ENCODE data around the gene MARCHF2.
"Not testable (repeated sequence)": the region's sequence is repeated elsewhere in the genome, so short reads cannot be mapped to it uniquely, and the experiment has no call there.

The MARCHF2 gene

DNA sequence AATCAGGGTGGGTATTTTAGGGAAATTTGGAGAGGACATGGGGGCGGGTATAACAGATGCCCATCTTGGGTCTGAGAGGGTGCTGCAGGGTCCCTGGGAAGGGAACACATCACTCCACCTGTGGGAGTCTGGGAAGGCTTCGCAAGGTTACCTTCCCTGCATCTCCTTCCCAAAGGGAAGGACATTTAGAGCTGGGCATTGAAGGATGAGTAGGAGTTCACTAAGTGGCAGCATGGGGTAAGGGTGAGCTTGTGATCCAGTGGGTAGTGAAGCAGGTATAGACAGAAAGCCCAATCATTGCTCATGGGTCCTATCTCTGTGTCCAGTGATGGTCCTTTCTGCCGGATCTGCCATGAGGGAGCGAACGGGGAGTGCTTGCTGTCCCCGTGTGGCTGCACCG lies 13.2 kb downstream of the MARCHF2 start:
- H3K27me3 ChIP-seq (replicated peaks; ENCODE audit: control insufficient read depth, insufficient read depth, low read length): no peaks in the 10 kb centered on the region
- H3K9ac ChIP-seq (ENCODE audit: low read length): no peak overlapping the region
- peaks cover 19% of the 10 kb centered on the region for H3K4me1 ChIP-seq (ENCODE audit: control insufficient read depth, insufficient read depth, low read length)
- H3K4me3 ChIP-seq (ENCODE audit: low read length): no peak overlapping the region
- H3K9me3 ChIP-seq (ENCODE audit: control insufficient read depth, low read length): no peaks in the 10 kb centered on the region
- DNase-seq (ENCODE audit: low read depth): no peak
- H3K36me3 ChIP-seq (ENCODE audit: control insufficient read depth, insufficient read depth, low read length, severe bottlenecking): peaks cover 4% of the 10 kb centered on the region

DNA sequence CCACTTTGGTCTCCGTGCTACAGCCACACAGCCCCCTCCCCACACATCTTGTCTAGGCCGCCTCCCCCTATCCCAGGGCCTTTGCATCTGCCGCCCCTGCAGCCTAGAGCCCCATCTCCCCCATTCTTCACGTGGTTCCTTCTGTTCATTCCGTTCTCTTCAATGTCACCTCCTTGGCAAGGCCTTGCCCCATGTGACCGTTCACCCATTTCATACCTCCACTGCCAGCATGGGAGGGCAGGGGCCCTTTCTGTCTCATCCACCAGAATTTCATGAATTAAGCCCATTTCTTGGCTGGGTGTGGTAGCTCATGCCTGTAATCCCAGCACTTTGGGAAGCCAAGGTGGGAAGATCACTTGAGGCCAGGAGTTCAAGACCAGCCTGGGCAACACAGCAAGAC lies 15.9 kb downstream of the MARCHF2 start:
- no peaks in the 10 kb centered on the region for H3K9me3 ChIP-seq (ENCODE audit: control insufficient read depth, low read length)
- H3K27me3 ChIP-seq (replicated peaks; ENCODE audit: control insufficient read depth, insufficient read depth, low read length): no peaks in the 10 kb centered on the region
- H3K4me1 ChIP-seq (ENCODE audit: control insufficient read depth, insufficient read depth, low read length): peaks cover 7% of the 10 kb centered on the region
- H3K36me3 ChIP-seq (ENCODE audit: control insufficient read depth, insufficient read depth, low read length, severe bottlenecking): peaks cover 4% of the 10 kb centered on the region
- DNase-seq (ENCODE audit: low read depth): no peak
- no peak overlapping the region for H3K4me3 ChIP-seq (ENCODE audit: low read length)
- no peak overlapping the region for H3K9ac ChIP-seq (ENCODE audit: low read length)

DNA sequence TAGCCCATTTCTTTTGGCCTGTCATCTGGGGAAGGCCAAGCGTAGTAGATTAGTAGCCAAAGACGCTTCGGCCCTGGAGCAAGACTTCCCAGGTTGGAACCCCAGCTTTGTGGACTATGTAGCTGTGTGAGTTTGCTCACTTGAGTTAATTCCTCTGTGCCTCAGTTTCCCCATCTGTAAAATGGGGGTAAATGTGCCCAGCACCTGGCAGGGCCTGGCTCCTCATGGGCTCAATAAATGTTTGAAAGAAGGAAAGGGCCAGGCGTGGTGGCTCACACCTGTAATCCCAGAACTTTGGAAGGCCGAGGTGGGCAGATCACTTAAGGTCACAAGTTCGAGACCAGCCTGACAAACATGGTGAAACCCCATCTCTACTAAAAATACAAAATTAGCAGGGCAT lies 16.7 kb downstream of the MARCHF2 start:
- peaks cover 4% of the 10 kb centered on the region for H3K36me3 ChIP-seq (ENCODE audit: control insufficient read depth, insufficient read depth, low read length, severe bottlenecking)
- no peak overlapping the region for H3K9ac ChIP-seq (ENCODE audit: low read length)

DNA sequence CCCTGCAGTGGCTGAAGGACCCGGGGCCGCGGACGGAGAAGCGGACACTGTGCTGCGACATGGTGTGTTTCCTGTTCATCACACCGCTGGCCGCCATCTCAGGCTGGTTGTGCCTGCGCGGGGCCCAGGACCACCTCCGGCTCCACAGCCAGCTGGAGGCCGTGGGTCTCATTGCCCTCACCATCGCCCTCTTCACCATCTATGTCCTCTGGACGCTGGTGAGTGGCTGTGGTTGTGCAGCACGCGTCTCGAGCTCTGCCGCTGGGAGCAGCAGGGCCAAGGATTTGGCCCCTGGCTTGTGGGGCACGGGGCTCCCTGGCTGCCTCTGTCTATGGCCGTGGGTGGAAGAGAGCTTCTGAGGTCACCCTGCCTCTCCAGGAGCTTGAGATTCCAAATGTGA lies 17.5 kb downstream of the MARCHF2 start:
- Histone ChIP-seq H3K36me3 (ENCODE audit: control insufficient read depth, insufficient read depth, low read length, severe bottlenecking) (peaks cover 4% of the 10 kb centered on the region), H3K9me3 (ENCODE audit: control insufficient read depth, low read length) (no peaks in the 10 kb centered on the region), H3K4me1 (ENCODE audit: control insufficient read depth, insufficient read depth, low read length) (peaks cover 5% of the 10 kb centered on the region), H3K9ac (ENCODE audit: low read length) (no peak overlapping the region), H3K27me3 (replicated peaks; ENCODE audit: control insufficient read depth, insufficient read depth, low read length) (no peaks in the 10 kb centered on the region), H3K4me3 (ENCODE audit: low read length) (no peak overlapping the region)
- no peak for DNase-seq (ENCODE audit: low read depth)

More for the DNA sequence above, 16.7 kb downstream of the MARCHF2 start:
- no peak for DNase-seq (ENCODE audit: low read depth)
- no peak overlapping the region for H3K4me3 ChIP-seq (ENCODE audit: low read length)
- no peaks in the 10 kb centered on the region for H3K27me3 ChIP-seq (replicated peaks; ENCODE audit: control insufficient read depth, insufficient read depth, low read length)
- peaks cover 6% of the 10 kb centered on the region for H3K4me1 ChIP-seq (ENCODE audit: control insufficient read depth, insufficient read depth, low read length)
- H3K9me3 ChIP-seq (ENCODE audit: control insufficient read depth, low read length): no peaks in the 10 kb centered on the region

DNA sequence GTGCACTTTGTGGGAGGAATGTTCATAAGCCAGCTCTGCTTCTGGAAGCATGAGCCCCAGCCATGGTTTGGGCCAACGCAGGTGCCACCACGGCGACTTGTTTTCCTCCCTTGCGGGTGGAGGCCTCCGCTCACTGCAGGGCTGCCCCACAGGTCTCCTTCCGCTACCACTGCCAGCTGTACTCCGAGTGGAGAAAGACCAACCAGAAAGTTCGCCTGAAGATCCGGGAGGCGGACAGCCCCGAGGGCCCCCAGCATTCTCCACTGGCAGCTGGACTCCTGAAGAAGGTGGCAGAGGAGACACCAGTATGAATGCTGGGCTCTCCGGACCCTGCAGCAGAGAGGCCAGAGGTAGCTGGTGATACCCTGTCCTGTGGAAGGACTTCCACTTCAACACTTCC lies 25.1 kb downstream of the MARCHF2 start:
- no peak overlapping the region for H3K9ac ChIP-seq (ENCODE audit: low read length)
- no peaks in the 10 kb centered on the region for H3K9me3 ChIP-seq (ENCODE audit: control insufficient read depth, low read length)
- H3K4me3 ChIP-seq (ENCODE audit: low read length): no peak overlapping the region
- H3K4me1 ChIP-seq (ENCODE audit: control insufficient read depth, insufficient read depth, low read length): peaks cover 5% of the 10 kb centered on the region
- H3K27me3 ChIP-seq (replicated peaks; ENCODE audit: control insufficient read depth, insufficient read depth, low read length): no peaks in the 10 kb centered on the region
- no peaks in the 10 kb centered on the region for H3K36me3 ChIP-seq (ENCODE audit: control insufficient read depth, insufficient read depth, low read length, severe bottlenecking)
- no peak for DNase-seq (ENCODE audit: low read depth)

DNA sequence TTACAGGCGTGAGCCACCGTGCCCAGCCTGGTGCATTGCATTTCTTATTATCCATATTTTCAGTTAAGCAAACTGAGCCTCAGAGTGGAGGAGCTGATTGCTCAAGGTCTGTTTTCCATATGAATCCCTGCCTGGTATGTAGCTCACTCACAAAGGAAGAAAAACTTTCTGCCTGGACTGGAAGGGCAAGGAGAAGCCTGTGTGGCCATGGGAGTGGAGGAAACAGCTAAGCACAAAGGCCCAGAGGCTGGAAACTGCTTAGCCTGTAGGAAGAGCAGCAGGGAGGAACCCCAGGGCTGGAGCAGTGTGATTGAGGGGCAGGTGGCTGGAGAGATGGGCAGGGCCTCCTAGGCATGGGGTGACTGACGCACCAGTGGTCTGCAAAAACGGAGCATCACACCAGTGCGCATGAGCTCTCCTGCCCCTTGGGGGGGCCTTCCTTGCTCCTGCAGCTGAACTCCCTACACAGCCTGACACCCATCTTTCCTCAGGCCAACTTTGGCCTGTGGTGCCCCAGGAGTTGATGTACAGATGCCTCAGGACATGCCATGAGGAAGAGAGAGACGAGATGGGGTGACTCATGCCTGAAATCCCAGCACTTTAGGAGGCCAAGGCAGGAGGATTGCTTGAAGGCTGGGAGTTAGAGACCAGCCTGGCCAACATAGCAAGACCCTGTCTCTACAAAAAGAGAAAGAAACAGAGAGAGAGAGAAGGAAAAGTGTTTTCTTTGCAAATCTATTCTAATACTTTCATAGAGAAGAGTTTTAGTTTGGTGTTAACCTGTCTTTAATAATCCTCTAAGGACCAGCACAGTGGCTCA lies 28.8 kb downstream of the MARCHF2 start:
- H3K27me3 ChIP-seq (replicated peaks; ENCODE audit: control insufficient read depth, insufficient read depth, low read length): no peaks in the 10 kb centered on the region
- H3K4me3 ChIP-seq (ENCODE audit: low read length): no peak overlapping the region
- no peaks in the 10 kb centered on the region for H3K9me3 ChIP-seq (ENCODE audit: control insufficient read depth, low read length)
- H3K9ac ChIP-seq (ENCODE audit: low read length): no peak overlapping the region
- H3K4me1 ChIP-seq (ENCODE audit: control insufficient read depth, insufficient read depth, low read length): peaks cover 14% of the 10 kb centered on the region
- H3K36me3 ChIP-seq (ENCODE audit: control insufficient read depth, insufficient read depth, low read length, severe bottlenecking): peaks cover 5% of the 10 kb centered on the region
- no peak for DNase-seq (ENCODE audit: low read depth)

DNA sequence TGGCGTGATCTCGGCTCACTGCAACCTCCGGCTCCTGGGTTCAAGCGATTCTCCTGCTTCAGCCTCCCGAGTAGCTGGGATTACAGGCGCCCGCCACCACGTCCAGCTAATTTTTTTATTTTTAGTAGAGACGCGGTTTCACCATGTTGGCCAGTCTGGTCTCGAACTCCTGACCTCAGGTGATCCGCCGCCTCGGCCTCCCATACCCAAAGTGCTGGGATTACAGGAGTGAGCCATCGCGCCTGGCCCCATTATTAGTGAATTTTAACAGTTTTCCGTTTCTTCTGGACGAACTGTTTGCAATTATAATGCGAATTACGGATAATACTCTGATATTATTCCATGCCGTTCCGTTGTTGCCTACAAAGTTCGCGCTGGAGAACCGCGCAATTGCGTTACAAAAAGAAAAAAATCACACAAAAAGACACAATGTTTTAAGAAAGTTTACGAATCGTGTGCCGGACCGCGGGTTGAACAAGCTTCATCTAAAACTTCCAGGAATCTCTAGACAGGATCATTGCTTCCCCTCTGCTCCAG lies 31.1 kb downstream of the MARCHF2 start:
- not testable (repeated sequence) for H3K27me3 ChIP-seq (replicated peaks; ENCODE audit: control insufficient read depth, insufficient read depth, low read length); H3K9me3 ChIP-seq (ENCODE audit: control insufficient read depth, low read length); DNase-seq (ENCODE audit: low read depth)
- H3K9ac ChIP-seq (ENCODE audit: low read length): peak overlapping the region; percentile 99
- peak overlapping the region; percentile 91 for H3K4me3 ChIP-seq (ENCODE audit: low read length)
- H3K36me3 ChIP-seq (ENCODE audit: control insufficient read depth, insufficient read depth, low read length, severe bottlenecking): peaks cover 11% of the 10 kb centered on the region
- peaks cover 23% of the 10 kb centered on the region for H3K4me1 ChIP-seq (ENCODE audit: control insufficient read depth, insufficient read depth, low read length)

DNA sequence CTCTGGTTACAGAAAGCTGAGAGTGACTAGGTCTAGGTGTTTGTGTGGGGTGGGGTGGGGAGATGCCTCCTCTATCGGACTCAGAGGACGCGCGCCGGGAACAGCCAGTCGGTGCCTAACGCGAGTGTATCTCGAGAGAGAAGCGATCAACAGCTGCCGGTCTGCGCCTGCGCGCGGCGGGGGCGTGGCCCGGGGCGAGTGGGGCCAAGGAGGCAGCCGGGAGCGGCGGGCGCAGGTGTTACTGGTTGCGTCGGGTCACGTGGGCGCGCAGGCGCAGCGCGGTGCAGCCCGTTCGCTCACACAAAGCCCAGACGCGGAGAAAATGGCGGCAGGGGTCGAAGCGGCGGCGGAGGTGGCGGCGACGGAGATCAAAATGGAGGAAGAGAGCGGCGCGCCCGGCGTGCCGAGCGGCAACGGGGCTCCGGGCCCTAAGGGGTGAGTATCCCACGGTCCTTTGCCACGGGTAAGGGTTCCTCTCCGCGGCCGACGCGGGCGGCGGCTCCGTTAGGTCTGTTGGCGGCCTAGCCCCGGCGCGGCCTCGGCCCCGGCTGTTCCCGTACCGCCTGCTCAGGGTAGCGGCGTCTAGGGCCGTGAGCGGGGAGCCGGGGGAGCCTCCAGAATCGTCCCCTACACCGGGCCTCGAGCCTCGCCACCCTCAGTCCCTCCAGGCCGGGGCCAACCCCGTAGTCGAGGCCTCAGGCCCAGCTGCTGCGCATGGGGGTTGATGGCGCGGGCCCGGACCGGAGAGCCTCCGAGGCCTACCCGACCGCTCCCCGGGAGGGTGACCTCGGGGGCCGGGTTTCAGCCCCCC lies 31.8 kb downstream of the MARCHF2 start, which contains the start of gene HNRNPM:
Gene HNRNPM (plus strand): TSS at position 299 of the 811 bp plus-strand sequence. CDS start 24 bp downstream, at position 323.
- H3K9ac ChIP-seq (ENCODE audit: low read length): peak within 1 kb of the TSS; percentile 99
- H3K36me3 ChIP-seq (ENCODE audit: control insufficient read depth, insufficient read depth, low read length, severe bottlenecking): peaks cover 11% of the 10 kb centered on the region
- peaks cover 24% of the 10 kb centered on the region for H3K4me1 ChIP-seq (ENCODE audit: control insufficient read depth, insufficient read depth, low read length)
- H3K4me3 ChIP-seq (ENCODE audit: low read length): peak within 1 kb of the TSS; percentile 91
- no peaks in the 10 kb centered on the region for H3K27me3 ChIP-seq (replicated peaks; ENCODE audit: control insufficient read depth, insufficient read depth, low read length)
- no peaks in the 10 kb centered on the region for H3K9me3 ChIP-seq (ENCODE audit: control insufficient read depth, low read length)
- DNase-seq (ENCODE audit: low read depth): peak; percentile 99

DNA sequence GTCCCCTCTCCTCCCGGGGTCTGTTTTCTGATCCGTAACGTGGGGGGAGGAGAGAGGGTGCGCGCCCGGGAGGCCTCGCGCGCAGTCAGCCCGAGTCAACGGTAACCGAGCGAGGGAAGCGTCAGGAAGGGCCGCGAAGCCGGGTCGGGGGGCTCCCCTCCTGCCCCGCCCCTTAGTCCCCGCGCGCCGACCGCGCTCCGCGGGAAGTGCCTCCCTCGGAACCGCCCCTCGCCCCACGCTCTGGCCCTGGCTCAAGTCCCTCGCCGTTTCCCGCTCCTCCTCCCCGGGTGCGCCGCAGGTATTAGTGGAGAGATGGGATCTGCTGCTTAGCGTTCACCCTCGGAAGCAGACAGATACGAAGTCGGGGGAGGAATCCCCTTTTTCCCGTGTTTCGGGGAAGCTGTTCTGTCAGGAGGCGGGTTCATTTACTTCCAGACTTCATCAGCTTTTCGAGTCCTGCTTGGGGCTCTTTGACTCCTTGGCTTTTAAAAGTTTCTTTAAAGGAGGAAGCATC lies 32.4 kb downstream of the MARCHF2 start:
- H3K27me3 ChIP-seq (replicated peaks; ENCODE audit: control insufficient read depth, insufficient read depth, low read length): no peaks in the 10 kb centered on the region
- peak; percentile 78 for DNase-seq (ENCODE audit: low read depth)
- H3K9me3 ChIP-seq (ENCODE audit: control insufficient read depth, low read length): no peaks in the 10 kb centered on the region
- H3K36me3 ChIP-seq (ENCODE audit: control insufficient read depth, insufficient read depth, low read length, severe bottlenecking): peaks cover 11% of the 10 kb centered on the region
- H3K4me3 ChIP-seq (ENCODE audit: low read length): peak overlapping the region; percentile 91
- peak overlapping the region; percentile 99 for H3K9ac ChIP-seq (ENCODE audit: low read length)
- peaks cover 24% of the 10 kb centered on the region for H3K4me1 ChIP-seq (ENCODE audit: control insufficient read depth, insufficient read depth, low read length)

DNA sequence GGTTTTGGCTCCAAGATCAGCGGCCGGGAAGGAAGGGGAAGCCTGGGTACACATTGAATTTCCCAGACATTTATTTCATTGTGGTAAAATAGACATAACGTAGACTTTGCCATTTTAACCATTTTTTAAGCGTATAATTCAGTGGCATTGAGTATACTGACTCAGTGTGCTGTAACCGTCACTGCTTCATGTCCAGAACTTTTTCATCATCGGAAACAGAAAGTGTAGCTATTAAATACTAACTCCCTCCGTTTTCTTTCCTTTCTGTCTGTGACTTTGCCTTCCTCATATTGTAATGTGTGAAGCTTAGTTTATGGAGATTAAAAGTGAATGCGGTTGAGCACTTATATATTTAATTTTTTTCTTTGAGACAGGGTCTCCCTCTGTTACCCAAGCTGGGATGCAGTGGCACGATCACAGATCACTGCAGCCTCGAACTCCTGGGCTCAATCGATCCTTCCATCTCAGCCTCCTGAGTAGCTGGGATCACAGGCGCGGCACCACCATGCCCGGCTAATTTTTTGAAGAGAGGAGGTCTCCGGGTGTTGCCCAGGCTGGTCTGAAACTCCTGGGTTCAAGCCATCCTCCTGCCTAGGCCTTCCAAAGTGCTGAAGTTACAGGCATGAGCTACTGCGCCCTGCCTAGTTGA lies 33.1 kb downstream of the MARCHF2 start:
- H3K4me1 ChIP-seq (ENCODE audit: control insufficient read depth, insufficient read depth, low read length): peaks cover 24% of the 10 kb centered on the region
- H3K27me3 ChIP-seq (replicated peaks; ENCODE audit: control insufficient read depth, insufficient read depth, low read length): no peaks in the 10 kb centered on the region
- H3K9ac ChIP-seq (ENCODE audit: low read length): peak overlapping the region; percentile 99
- no peaks in the 10 kb centered on the region for H3K9me3 ChIP-seq (ENCODE audit: control insufficient read depth, low read length)
- H3K4me3 ChIP-seq (ENCODE audit: low read length): peak overlapping the region; percentile 91
- DNase-seq (ENCODE audit: low read depth): peak; percentile 40
- peaks cover 11% of the 10 kb centered on the region for H3K36me3 ChIP-seq (ENCODE audit: control insufficient read depth, insufficient read depth, low read length, severe bottlenecking)
